PC-9 (cell line): Measurements from ENCODE around the gene MB21D2.

Source experiments
- EZH2 ChIP-seq: fragments of 200-600 bp; sonication (generic); IDR thresholded peaks from 2 replicates; pipeline ENCODE4 v1.8.0; 2017; ENCODE audit warnings: antibody characterized with exemption, low read depth
- TF ChIP-seq, protein P1 (sequence below): fragments of 200-600 bp; sonication (generic); conservative IDR thresholded peaks from 2 replicates; pipeline ENCODE4 v1.6.1; 2017; ENCODE audit warnings: mixed run types, antibody characterized with exemption, mild to moderate bottlenecking, moderate library complexity

GRCh38 chr3:192861972-192862371, 55.7 kb downstream of the MB21D2 start:
- TF ChIP-seq, protein P1, sequence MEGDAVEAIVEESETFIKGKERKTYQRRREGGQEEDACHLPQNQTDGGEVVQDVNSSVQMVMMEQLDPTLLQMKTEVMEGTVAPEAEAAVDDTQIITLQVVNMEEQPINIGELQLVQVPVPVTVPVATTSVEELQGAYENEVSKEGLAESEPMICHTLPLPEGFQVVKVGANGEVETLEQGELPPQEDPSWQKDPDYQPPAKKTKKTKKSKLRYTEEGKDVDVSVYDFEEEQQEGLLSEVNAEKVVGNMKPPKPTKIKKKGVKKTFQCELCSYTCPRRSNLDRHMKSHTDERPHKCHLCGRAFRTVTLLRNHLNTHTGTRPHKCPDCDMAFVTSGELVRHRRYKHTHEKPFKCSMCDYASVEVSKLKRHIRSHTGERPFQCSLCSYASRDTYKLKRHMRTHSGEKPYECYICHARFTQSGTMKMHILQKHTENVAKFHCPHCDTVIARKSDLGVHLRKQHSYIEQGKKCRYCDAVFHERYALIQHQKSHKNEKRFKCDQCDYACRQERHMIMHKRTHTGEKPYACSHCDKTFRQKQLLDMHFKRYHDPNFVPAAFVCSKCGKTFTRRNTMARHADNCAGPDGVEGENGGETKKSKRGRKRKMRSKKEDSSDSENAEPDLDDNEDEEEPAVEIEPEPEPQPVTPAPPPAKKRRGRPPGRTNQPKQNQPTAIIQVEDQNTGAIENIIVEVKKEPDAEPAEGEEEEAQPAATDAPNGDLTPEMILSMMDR = no peak
- no peak for TF ChIP-seq EZH2
